Activated naive CD4-positive, alpha-beta T cell treated with anti-CD3 and anti-CD28 coated beads, Interleukin-2, amount 50 U/mL, for 24 hours (primary cell): Measurements from ENCODE around the gene NAIF1.
"Not testable (repeated sequence)": the region's sequence is repeated elsewhere in the genome, so short reads cannot be mapped to it uniquely, and the experiment has no call there.

Experiments
- H3K27ac Mint-ChIP-seq: one replicate; pipeline ENCODE4 v1.8.0; 2021; ENCODE audit warnings: mild to moderate bottlenecking, mixed read lengths
- H3K27me3 Mint-ChIP-seq: one replicate; pipeline ENCODE4 v1.8.0; 2021; ENCODE audit warnings: mixed read lengths
- H3K36me3 Mint-ChIP-seq: one replicate; pipeline ENCODE4 v1.8.0; 2021; ENCODE audit warnings: mixed read lengths
- H3K4me1 Mint-ChIP-seq: one replicate; pipeline ENCODE4 v1.8.0; 2021; ENCODE audit warnings: mixed read lengths
- H3K4me3 Mint-ChIP-seq: one replicate; pipeline ENCODE4 v1.8.0; 2021; ENCODE audit warnings: mild to moderate bottlenecking, mixed read lengths
- H3K9me3 Mint-ChIP-seq: one replicate; pipeline ENCODE4 v1.8.0; 2021; ENCODE audit warnings: mixed read lengths

The NAIF1 gene

GRCh38 chr9:128057724-128058409 lies 9.3 kb downstream of the NAIF1 start:
- Mint-ChIP-seq H3K9me3 (no peaks in the 10 kb centered on the region), H3K4me3 (no peak overlapping the region), H3K4me1 (peaks cover 18% of the 10 kb centered on the region), H3K27ac (peak overlapping the region; percentile 30), H3K36me3 (no peaks in the 10 kb centered on the region), H3K27me3 (no peaks in the 10 kb centered on the region)

- Mint-ChIP-seq H3K4me1 (peaks cover 12% of the 10 kb centered on the region), H3K36me3 (no peaks in the 10 kb centered on the region), H3K9me3 (no peaks in the 10 kb centered on the region), H3K4me3 (no peak overlapping the region), H3K27me3 (no peaks in the 10 kb centered on the region), H3K27ac (no peak overlapping the region)
Measured at GRCh38 chr9:128056887-128057723, 10.0 kb downstream of the NAIF1 start.

- Mint-ChIP-seq H3K27me3 (no peaks in the 10 kb centered on the region), H3K36me3 (no peaks in the 10 kb centered on the region), H3K9me3 (no peaks in the 10 kb centered on the region), H3K4me1 (peaks cover 2% of the 10 kb centered on the region), H3K27ac (no peak overlapping the region), H3K4me3 (no peak overlapping the region)
Measured at GRCh38 chr9:128056086-128056485, 11.0 kb downstream of the NAIF1 start.

GRCh38 chr9:128055344-128056040 lies 11.6 kb downstream of the NAIF1 start:
- Mint-ChIP-seq H3K4me1 (no peaks in the 10 kb centered on the region), H3K36me3 (no peaks in the 10 kb centered on the region), H3K4me3 (no peak overlapping the region), H3K27me3 (no peaks in the 10 kb centered on the region), H3K9me3 (no peaks in the 10 kb centered on the region), H3K27ac (no peak overlapping the region)

GRCh38 chr9:128054087-128054486 lies 13.0 kb downstream of the NAIF1 start:
- Mint-ChIP-seq H3K9me3 (no peaks in the 10 kb centered on the region), H3K4me3 (no peak overlapping the region), H3K4me1 (no peaks in the 10 kb centered on the region), H3K36me3 (no peaks in the 10 kb centered on the region), H3K27ac (no peak overlapping the region), H3K27me3 (no peaks in the 10 kb centered on the region)

GRCh38 chr9:128053560-128053959 lies 13.6 kb downstream of the NAIF1 start:
- no peaks in the 10 kb centered on the region for H3K4me1 Mint-ChIP-seq
- H3K27ac Mint-ChIP-seq, result no peak overlapping the region
- no peaks in the 10 kb centered on the region for H3K36me3 Mint-ChIP-seq
- H3K9me3 Mint-ChIP-seq, result no peaks in the 10 kb centered on the region
- no peaks in the 10 kb centered on the region for H3K27me3 Mint-ChIP-seq
- no peak overlapping the region for H3K4me3 Mint-ChIP-seq

GRCh38 chr9:128051932-128052709 lies 15.0 kb downstream of the NAIF1 start:
- Mint-ChIP-seq H3K4me3 (no peak overlapping the region), H3K4me1 (no peaks in the 10 kb centered on the region), H3K36me3 (no peaks in the 10 kb centered on the region), H3K27me3 (no peaks in the 10 kb centered on the region), H3K9me3 (no peaks in the 10 kb centered on the region), H3K27ac (no peak overlapping the region)

- Mint-ChIP-seq H3K9me3 (no peaks in the 10 kb centered on the region), H3K36me3 (no peaks in the 10 kb centered on the region), H3K4me3 (no peak overlapping the region), H3K27ac (no peak overlapping the region), H3K27me3 (no peaks in the 10 kb centered on the region), H3K4me1 (no peaks in the 10 kb centered on the region)
Measured at GRCh38 chr9:128049843-128050242, 17.3 kb downstream of the NAIF1 start.

GRCh38 chr9:128048663-128049062 lies 18.5 kb downstream of the NAIF1 start:
- Mint-ChIP-seq H3K36me3 (no peaks in the 10 kb centered on the region), H3K4me3 (no peak overlapping the region), H3K4me1 (no peaks in the 10 kb centered on the region), H3K27ac (no peak overlapping the region), H3K27me3 (no peaks in the 10 kb centered on the region), H3K9me3 (no peaks in the 10 kb centered on the region)

- Mint-ChIP-seq H3K9me3 (no peaks in the 10 kb centered on the region), H3K27ac (no peak overlapping the region), H3K4me3 (no peak overlapping the region), H3K36me3 (no peaks in the 10 kb centered on the region), H3K4me1 (no peaks in the 10 kb centered on the region), H3K27me3 (no peaks in the 10 kb centered on the region)
Measured at GRCh38 chr9:128047231-128047630, 19.9 kb downstream of the NAIF1 start.

- peaks cover 4% of the 10 kb centered on the region for H3K4me1 Mint-ChIP-seq
- no peaks in the 10 kb centered on the region for H3K36me3 Mint-ChIP-seq
- H3K27me3 Mint-ChIP-seq, result no peaks in the 10 kb centered on the region
- H3K27ac Mint-ChIP-seq, result no peak overlapping the region
- no peak overlapping the region for H3K4me3 Mint-ChIP-seq
- no peaks in the 10 kb centered on the region for H3K9me3 Mint-ChIP-seq
Measured at GRCh38 chr9:128045831-128046230, 21.3 kb downstream of the NAIF1 start.

- H3K27me3 Mint-ChIP-seq, H3K4me1 Mint-ChIP-seq, H3K9me3 Mint-ChIP-seq, H3K36me3 Mint-ChIP-seq, H3K4me3 Mint-ChIP-seq, H3K27ac Mint-ChIP-seq: not testable (repeated sequence)
Measured at GRCh38 chr9:128045409-128045808, 21.7 kb downstream of the NAIF1 start.

- Mint-ChIP-seq H3K27ac (no peak overlapping the region), H3K27me3 (no peaks in the 10 kb centered on the region), H3K4me1 (peaks cover 4% of the 10 kb centered on the region), H3K36me3 (no peaks in the 10 kb centered on the region), H3K4me3 (no peak overlapping the region), H3K9me3 (no peaks in the 10 kb centered on the region)
Measured at GRCh38 chr9:128043467-128043868, 23.7 kb downstream of the NAIF1 start.

- H3K36me3 Mint-ChIP-seq, result no peaks in the 10 kb centered on the region
- no peaks in the 10 kb centered on the region for H3K27me3 Mint-ChIP-seq
- peaks cover 4% of the 10 kb centered on the region for H3K4me1 Mint-ChIP-seq
- H3K4me3 Mint-ChIP-seq, result no peak overlapping the region
- no peaks in the 10 kb centered on the region for H3K9me3 Mint-ChIP-seq
- no peak overlapping the region for H3K27ac Mint-ChIP-seq
Measured at GRCh38 chr9:128042043-128042442, 25.1 kb downstream of the NAIF1 start.

- H3K27ac Mint-ChIP-seq, H3K27me3 Mint-ChIP-seq, H3K9me3 Mint-ChIP-seq, H3K36me3 Mint-ChIP-seq, H3K4me3 Mint-ChIP-seq, H3K4me1 Mint-ChIP-seq: not testable (repeated sequence)
Measured at GRCh38 chr9:128040783-128041182, 26.3 kb downstream of the NAIF1 start.
